Astrocyte (in vitro differentiated cells and primary cell): Measurements from ENCODE around the gene VPS13A. TPM values are rescaled to one million over a fixed set of nuclear protein-coding genes. Genes with fewer than 3 reads are reported as not detected.

Experiments used
- DNase-seq: peaks from one replicate; pipeline ENCODE4 v3.0.0-alpha.2; 2010; ENCODE audit warnings: low read depth
- FAIRE-seq: peaks from 2 replicates; lab custom pipeline; 2011; peaks lifted over from hg19 to GRCh38; lab: Jason Lieb, UNC
- H2AFZ ChIP-seq: 2 replicates; pipeline ENCODE4 v1.6.0; 2012; ENCODE audit warnings: low read depth, low read length, inconsistent platforms
- H3K27ac ChIP-seq: 2 replicates; pipeline ENCODE4 v1.5.1; 2011; ENCODE audit warnings: low read depth, low read length, inconsistent platforms
- H3K27me3 ChIP-seq: 2 replicates; pipeline ENCODE4 v1.6.0; 2011; ENCODE audit warnings: low read length, inconsistent platforms; ENCODE audit not compliant: insufficient read depth
- H3K36me3 ChIP-seq: 2 replicates; pipeline ENCODE4 v1.5.1; 2011; ENCODE audit warnings: low read length, inconsistent platforms; ENCODE audit not compliant: insufficient read depth
- H3K4me1 ChIP-seq: 2 replicates; pipeline ENCODE4 v1.5.1; 2011; ENCODE audit warnings: low read length, inconsistent platforms; ENCODE audit not compliant: insufficient read depth
- H3K4me2 ChIP-seq: 2 replicates; pipeline ENCODE4 v1.6.0; 2012; ENCODE audit warnings: low read length, inconsistent platforms
- H3K4me3 ChIP-seq: 2 replicates; pipeline ENCODE4 v1.5.1; 2011; ENCODE audit warnings: low read depth, mild to moderate bottlenecking, low read length, inconsistent platforms; ENCODE audit not compliant: insufficient read depth
- H3K79me2 ChIP-seq: 2 replicates; pipeline ENCODE4 v1.6.0; 2012; ENCODE audit warnings: mild to moderate bottlenecking, low read length, inconsistent platforms; ENCODE audit not compliant: insufficient read depth
- H3K9ac ChIP-seq: 2 replicates; pipeline ENCODE4 v1.6.0; 2012; ENCODE audit warnings: mild to moderate bottlenecking, low read length, inconsistent platforms
- H3K9me3 ChIP-seq: 2 replicates; pipeline ENCODE4 v1.5.1; 2012; ENCODE audit warnings: low read depth, mild to moderate bottlenecking, low read length, inconsistent platforms; ENCODE audit not compliant: insufficient read depth
- H4K20me1 ChIP-seq: 2 replicates; pipeline ENCODE4 v1.6.0; 2012; ENCODE audit warnings: low read length, inconsistent platforms; ENCODE audit not compliant: insufficient read depth
- H3K27ac Mint-ChIP-seq: one replicate; pipeline ENCODE4 v1.8.0; 2021; ENCODE audit warnings: mild to moderate bottlenecking, mixed read lengths; ENCODE audit not compliant: unreplicated experiment
- H3K27me3 Mint-ChIP-seq: one replicate; pipeline ENCODE4 v1.8.0; 2021; ENCODE audit warnings: low read depth, mixed read lengths; ENCODE audit not compliant: unreplicated experiment
- H3K36me3 Mint-ChIP-seq: one replicate; pipeline ENCODE4 v1.8.0; 2021; ENCODE audit warnings: low read depth, mixed read lengths; ENCODE audit not compliant: unreplicated experiment
- H3K4me1 Mint-ChIP-seq: one replicate; pipeline ENCODE4 v1.8.0; 2021; ENCODE audit warnings: low read depth, mixed read lengths; ENCODE audit not compliant: unreplicated experiment
- H3K4me3 Mint-ChIP-seq: one replicate; pipeline ENCODE4 v1.8.0; 2021; ENCODE audit warnings: mild to moderate bottlenecking, moderate library complexity, mixed read lengths; ENCODE audit not compliant: unreplicated experiment
- H3K9me3 Mint-ChIP-seq: one replicate; pipeline ENCODE4 v1.8.0; 2021; ENCODE audit warnings: mild to moderate bottlenecking, mixed read lengths; ENCODE audit not compliant: unreplicated experiment
- CTCF ChIP-seq: IDR thresholded peaks from 2 replicates; pipeline ENCODE4 v1.5.1; 2011; ENCODE audit warnings: low read depth, mild to moderate bottlenecking, inconsistent platforms, low read length, moderate library complexity; ENCODE audit not compliant: insufficient read depth
- EZH2 ChIP-seq: IDR thresholded peaks from 2 replicates; pipeline ENCODE4 v1.6.1; 2012; ENCODE audit warnings: mild to moderate bottlenecking, low read length, inconsistent platforms; ENCODE audit not compliant: insufficient read depth
- total RNA-seq: library from RNA; stranded (reverse); gene quantifications from 2 replicates; pipeline ENCODE4 v1.2.1, GENCODE V29; 2021

Gene VPS13A
- total RNA-seq, 1 donor from 2014 or later: 34.9 TPM

- Histone ChIP-seq H3K9me3 (no peaks in the 10 kb centered on the region), H3K27me3 (no peaks in the 10 kb centered on the region), H4K20me1 (no peaks in the 10 kb centered on the region), H3K9ac (no peak overlapping the region), H3K36me3 (peaks cover 2% of the 10 kb centered on the region), H2AFZ (no peak overlapping the region), H3K79me2 (no peaks in the 10 kb centered on the region), H3K4me1 (no peaks in the 10 kb centered on the region), H3K4me3 (no peak overlapping the region), H3K4me2 (no peak overlapping the region), H3K27ac (no peak overlapping the region)
- FAIRE-seq (no peak), DNase-seq (no peak)
- Mint-ChIP-seq H3K4me1 (peaks cover 4% of the 10 kb centered on the region), H3K27ac (no peak overlapping the region), H3K9me3 (no peaks in the 10 kb centered on the region), H3K4me3 (no peak overlapping the region), H3K27me3 (no peaks in the 10 kb centered on the region), H3K36me3 (peaks cover 1% of the 10 kb centered on the region)
- TF ChIP-seq EZH2 (no peak), CTCF (no peak)
These were observed 34.2 kb downstream of the VPS13A start for GRCh38 chr9:77211561-77211960.

GRCh38 chr9:77212801-77213200 is 35.5 kb downstream of the VPS13A start:
- peaks cover 2% of the 10 kb centered on the region for H3K36me3 ChIP-seq
- FAIRE-seq: no peak
- Mint-ChIP-seq H3K36me3 (peaks cover 1% of the 10 kb centered on the region), H3K27me3 (no peaks in the 10 kb centered on the region), H3K27ac (no peak overlapping the region), H3K4me1 (peaks cover 4% of the 10 kb centered on the region), H3K4me3 (no peak overlapping the region), H3K9me3 (no peaks in the 10 kb centered on the region)
- TF ChIP-seq EZH2: no peak
- TF ChIP-seq CTCF: no peak
- no peaks in the 10 kb centered on the region for H3K9me3 ChIP-seq
- H2AFZ ChIP-seq: no peak overlapping the region
- DNase-seq: no peak
- H3K4me3 ChIP-seq: no peak overlapping the region
- no peaks in the 10 kb centered on the region for H3K27me3 ChIP-seq
- no peaks in the 10 kb centered on the region for H4K20me1 ChIP-seq
- no peak overlapping the region for H3K27ac ChIP-seq
- no peaks in the 10 kb centered on the region for H3K4me1 ChIP-seq
- no peak overlapping the region for H3K4me2 ChIP-seq
- H3K9ac ChIP-seq: no peak overlapping the region
- no peaks in the 10 kb centered on the region for H3K79me2 ChIP-seq

- Mint-ChIP-seq H3K4me3 (no peak overlapping the region), H3K9me3 (no peaks in the 10 kb centered on the region), H3K36me3 (peaks cover 1% of the 10 kb centered on the region), H3K4me1 (peaks cover 9% of the 10 kb centered on the region), H3K27ac (no peak overlapping the region), H3K27me3 (no peaks in the 10 kb centered on the region)
- Histone ChIP-seq H3K27me3 (no peaks in the 10 kb centered on the region), H3K4me1 (peaks cover 6% of the 10 kb centered on the region), H3K27ac (no peak overlapping the region), H4K20me1 (no peaks in the 10 kb centered on the region), H3K79me2 (no peaks in the 10 kb centered on the region), H3K9ac (no peak overlapping the region), H3K9me3 (no peaks in the 10 kb centered on the region), H3K4me2 (no peak overlapping the region), H3K36me3 (peaks cover 2% of the 10 kb centered on the region), H2AFZ (no peak overlapping the region), H3K4me3 (no peak overlapping the region)
- FAIRE-seq: no peak
- no peak for TF ChIP-seq CTCF
- no peak for TF ChIP-seq EZH2
- no peak for DNase-seq
These were observed 38.5 kb downstream of the VPS13A start for GRCh38 chr9:77215874-77216273.
